ENCODE data around the gene NACAD. TPM values are rescaled to one million over a fixed set of nuclear protein-coding genes. Genes with fewer than 3 reads are reported as not detected.

The NACAD gene
- total RNA-seq, 1 experiment from 2014 or later = 0.24 TPM

GRCh38 chr7:45080958-45081669 lies 7.7 kb downstream of the NACAD start:
- no peak for DNase-seq
- no peak overlapping the region for H2AFZ ChIP-seq
- no peaks in the 10 kb centered on the region for H3K27me3 ChIP-seq (ENCODE audit: insufficient read depth, low read depth)
- H3K9me2 ChIP-seq (ENCODE audit: insufficient read depth) = no peaks in the 10 kb centered on the region
- POLR2A ChIA-PET (ENCODE audit: unreplicated experiment) = no interaction called here
- no peak overlapping the region for H3K27ac ChIP-seq
- no peak overlapping the region for H3K4me2 ChIP-seq
- H3F3A ChIP-seq (ENCODE audit: insufficient read depth, low read depth) = peaks cover 10% of the 10 kb centered on the region; the same call in 1 of the 2 replicates
- H3K9me3 ChIP-seq (ENCODE audit: insufficient read depth, low read depth) = no peaks in the 10 kb centered on the region
- CTCF ChIA-PET = no interaction called here
- no peaks in the 10 kb centered on the region for H3K36me3 ChIP-seq (ENCODE audit: low read depth)
- no peak for TF ChIP-seq EZH2 (IDR thresholded peaks at IDR 0.05; ENCODE audit: low read depth)
- TF ChIP-seq, protein P1, sequence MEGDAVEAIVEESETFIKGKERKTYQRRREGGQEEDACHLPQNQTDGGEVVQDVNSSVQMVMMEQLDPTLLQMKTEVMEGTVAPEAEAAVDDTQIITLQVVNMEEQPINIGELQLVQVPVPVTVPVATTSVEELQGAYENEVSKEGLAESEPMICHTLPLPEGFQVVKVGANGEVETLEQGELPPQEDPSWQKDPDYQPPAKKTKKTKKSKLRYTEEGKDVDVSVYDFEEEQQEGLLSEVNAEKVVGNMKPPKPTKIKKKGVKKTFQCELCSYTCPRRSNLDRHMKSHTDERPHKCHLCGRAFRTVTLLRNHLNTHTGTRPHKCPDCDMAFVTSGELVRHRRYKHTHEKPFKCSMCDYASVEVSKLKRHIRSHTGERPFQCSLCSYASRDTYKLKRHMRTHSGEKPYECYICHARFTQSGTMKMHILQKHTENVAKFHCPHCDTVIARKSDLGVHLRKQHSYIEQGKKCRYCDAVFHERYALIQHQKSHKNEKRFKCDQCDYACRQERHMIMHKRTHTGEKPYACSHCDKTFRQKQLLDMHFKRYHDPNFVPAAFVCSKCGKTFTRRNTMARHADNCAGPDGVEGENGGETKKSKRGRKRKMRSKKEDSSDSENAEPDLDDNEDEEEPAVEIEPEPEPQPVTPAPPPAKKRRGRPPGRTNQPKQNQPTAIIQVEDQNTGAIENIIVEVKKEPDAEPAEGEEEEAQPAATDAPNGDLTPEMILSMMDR (conservative IDR thresholded peaks at IDR 0.05) = no peak
- no peaks in the 10 kb centered on the region for H4K20me1 ChIP-seq (ENCODE audit: insufficient read depth)
- BruUV-seq (replicated peaks) = no TSS peak
- no peaks in the 10 kb centered on the region for H3K79me2 ChIP-seq (ENCODE audit: low read depth)
- intact Hi-C loops (cut with micrococcal nuclease; ENCODE audit: unreplicated experiment) = no loop called here
- peaks cover 11% of the 10 kb centered on the region for H3K4me1 ChIP-seq (replicated peaks; ENCODE audit: insufficient read depth)
- H3K4me3 ChIP-seq = no peak overlapping the region

DNA sequence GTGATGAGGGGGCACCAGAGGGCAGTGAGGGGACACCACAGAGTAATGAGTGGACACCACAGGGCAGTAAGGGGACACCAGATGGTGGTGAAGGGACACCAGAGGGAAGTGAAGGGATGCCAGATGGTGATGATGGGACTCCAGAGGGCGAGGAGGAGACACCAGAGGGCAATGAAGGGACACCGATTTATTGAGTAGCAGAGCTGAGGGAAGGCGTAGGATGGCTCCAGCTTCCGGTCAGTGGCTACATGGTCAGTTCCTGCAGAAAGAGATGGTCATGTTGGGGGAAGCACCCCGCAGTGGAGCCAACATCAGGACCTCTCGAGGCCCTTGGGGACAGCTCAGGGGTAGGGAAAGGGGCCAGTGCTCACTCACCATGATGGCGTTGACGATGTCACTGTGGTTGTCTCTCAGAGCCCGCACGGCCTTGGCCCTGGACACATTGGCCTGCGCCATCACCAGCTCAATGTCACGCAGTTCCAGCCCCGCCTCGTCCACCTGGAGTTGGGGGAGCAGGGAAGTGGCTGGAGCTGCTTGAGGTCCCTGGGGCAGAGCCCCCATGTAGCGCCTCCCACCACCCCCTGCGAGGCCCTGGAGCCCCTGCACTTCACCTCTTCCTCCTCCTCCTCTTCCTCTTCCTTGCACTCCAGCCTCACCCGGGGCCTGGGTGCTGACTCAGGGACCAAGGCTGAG lies 8.4 kb downstream of the NACAD start:
- BruUV-seq (replicated peaks) = no TSS peak
- Histone ChIP-seq H3K9me2 (ENCODE audit: insufficient read depth) (no peaks in the 10 kb centered on the region), H3K4me3 (no peak overlapping the region), H3K79me2 (ENCODE audit: low read depth) (no peaks in the 10 kb centered on the region), H3K4me2 (no peak overlapping the region), H4K20me1 (ENCODE audit: insufficient read depth) (no peaks in the 10 kb centered on the region), H3K36me3 (ENCODE audit: low read depth) (no peaks in the 10 kb centered on the region), H3K27ac (no peak overlapping the region), H3K27me3 (ENCODE audit: insufficient read depth, low read depth) (no peaks in the 10 kb centered on the region), H3K9me3 (ENCODE audit: insufficient read depth, low read depth) (no peaks in the 10 kb centered on the region), H2AFZ (no peak overlapping the region), H3F3A (ENCODE audit: insufficient read depth, low read depth) (peaks cover 7% of the 10 kb centered on the region; the same call in 1 of the 2 replicates), H3K4me1 (replicated peaks; ENCODE audit: insufficient read depth) (peaks cover 11% of the 10 kb centered on the region)
- intact Hi-C loops (cut with micrococcal nuclease; ENCODE audit: unreplicated experiment) = no loop called here
- TF ChIP-seq, protein P1 (conservative IDR thresholded peaks at IDR 0.05) = no peak
- no peak for TF ChIP-seq EZH2 (IDR thresholded peaks at IDR 0.05; ENCODE audit: low read depth)
- CTCF ChIA-PET = no interaction called here
- DNase-seq = no peak
- POLR2A ChIA-PET (ENCODE audit: unreplicated experiment) = no interaction called here

GRCh38 chr7:45078125-45078681 lies 10.6 kb downstream of the NACAD start:
- Histone ChIP-seq H3K4me2 (no peak overlapping the region), H3K36me3 (ENCODE audit: low read depth) (no peaks in the 10 kb centered on the region), H3K4me3 (no peak overlapping the region), H3K27ac (no peak overlapping the region), H3F3A (ENCODE audit: insufficient read depth, low read depth) (peaks cover 10% of the 10 kb centered on the region; the same call in 1 of the 2 replicates), H3K9me2 (ENCODE audit: insufficient read depth) (no peaks in the 10 kb centered on the region), H2AFZ (no peak overlapping the region), H3K9me3 (ENCODE audit: insufficient read depth, low read depth) (no peaks in the 10 kb centered on the region), H4K20me1 (ENCODE audit: insufficient read depth) (no peaks in the 10 kb centered on the region), H3K27me3 (ENCODE audit: insufficient read depth, low read depth) (no peaks in the 10 kb centered on the region), H3K4me1 (replicated peaks; ENCODE audit: insufficient read depth) (peaks cover 18% of the 10 kb centered on the region), H3K79me2 (ENCODE audit: low read depth) (no peaks in the 10 kb centered on the region)
- intact Hi-C loops (cut with micrococcal nuclease; ENCODE audit: unreplicated experiment) = no loop called here
- DNase-seq = no peak
- BruUV-seq (replicated peaks) = no TSS peak
- TF ChIP-seq EZH2 (IDR thresholded peaks at IDR 0.05; ENCODE audit: low read depth) = no peak
- TF ChIP-seq, protein P1 (conservative IDR thresholded peaks at IDR 0.05) = no peak; the same call in 1 of the 2 replicates
- POLR2A ChIA-PET (ENCODE audit: unreplicated experiment) = no interaction called here
- CTCF ChIA-PET = no interaction called here
